Gastroesophageal sphincter (tissue), 4 donors: ENCODE measurements around the gene MPRIP. TPM values are rescaled to one million over a fixed set of nuclear protein-coding genes. Genes with fewer than 3 reads are reported as not detected.
"Not testable (repeated sequence)": the region's sequence is repeated elsewhere in the genome, so short reads cannot be mapped to it uniquely, and the experiment has no call there.

Experiments
- ATAC-seq: fragments of 150-250 bp; one replicate; pipeline ENCODE4 v1.9.1; 2016; ENCODE audit warnings: mild to moderate bottlenecking, moderate library complexity
- H3K27ac ChIP-seq, 4 donors: fragments of 200-600 bp; sonication (generic) in 3 of 4; 1 replicate in 3 of 4; 2 replicates in 1 of 4; pipeline ENCODE4 v1.5.1; 2016 to 2019
- H3K27me3 ChIP-seq: fragments of 200-600 bp; sonication (generic); one replicate; pipeline ENCODE4 v1.5.1; 2019
- H3K36me3 ChIP-seq, 2 donors: fragments of 200-600 bp; sonication (generic); one replicate each; pipeline ENCODE4 v1.5.1; 2019; ENCODE audit warnings: control low read depth in 1 of 2
- H3K4me1 ChIP-seq, 3 donors: fragments of 200-600 bp; sonication (generic); 1 replicate in 2 of 3; 2 replicates in 1 of 3; pipeline ENCODE4 v1.5.1; 2016 to 2019; ENCODE audit warnings: control low read depth in 2 of 3
- H3K4me3 ChIP-seq, 2 donors: fragments of 200-600 bp; sonication (generic); one replicate each; pipeline ENCODE4 v1.5.1; 2019; ENCODE audit warnings: mild to moderate bottlenecking in 1 of 2, moderate library complexity in 1 of 2
- H3K9me3 ChIP-seq, 3 donors: fragments of 200-600 bp; sonication (generic); one replicate each; pipeline ENCODE4 v1.5.1; 2017 to 2019; ENCODE audit warnings: control low read depth in 2 of 3
- EP300 ChIP-seq: sonication (generic); formaldehyde crosslinking; IDR thresholded peaks from one replicate; pipeline ENCODE4 v1.6.1; 2017; ENCODE audit warnings: antibody characterized with exemption, mild to moderate bottlenecking
- POLR2A ChIP-seq, 2 donors: fragments of 450-650 bp; IDR thresholded peaks; one replicate each; pipeline ENCODE4 v1.6.1; 2017; ENCODE audit warnings: antibody characterized with exemption in 2 of 2, mild to moderate bottlenecking in 2 of 2, moderate library complexity in 1 of 2
- POLR2AphosphoS5 ChIP-seq: sonication (generic); formaldehyde crosslinking; IDR thresholded peaks from one replicate; pipeline ENCODE4 v1.6.1; 2017; ENCODE audit warnings: antibody characterized with exemption
- WGBS, 2 donors: methylation state at CpG; one replicate each; pipeline ENCODE4 v1.1.5; 2018; ENCODE audit warnings: low coverage in 1 of 2; 5-methylcytosine and 5-hydroxymethylcytosine counted together
- total RNA-seq, 4 donors: library from RNA; depleted of rRNA; stranded (reverse); fragments of >200 nt; gene quantifications; one replicate each; pipeline ENCODE4 v1.1.0, GENCODE V29; 2016
- TF ChIP-seq, protein P1 (sequence below), 4 experiments: fragments of 200-600 bp in 2 of 4; fragments of 450-650 bp in 2 of 4; sonication (generic) in 1 of 4; IDR thresholded peaks; one replicate each; pipeline ENCODE4 v1.5.1; 2017 to 2019; ENCODE audit warnings: antibody characterized with exemption in 4 of 4, mild to moderate bottlenecking in 2 of 4, moderate library complexity in 2 of 4

MPRIP gene, protein sequence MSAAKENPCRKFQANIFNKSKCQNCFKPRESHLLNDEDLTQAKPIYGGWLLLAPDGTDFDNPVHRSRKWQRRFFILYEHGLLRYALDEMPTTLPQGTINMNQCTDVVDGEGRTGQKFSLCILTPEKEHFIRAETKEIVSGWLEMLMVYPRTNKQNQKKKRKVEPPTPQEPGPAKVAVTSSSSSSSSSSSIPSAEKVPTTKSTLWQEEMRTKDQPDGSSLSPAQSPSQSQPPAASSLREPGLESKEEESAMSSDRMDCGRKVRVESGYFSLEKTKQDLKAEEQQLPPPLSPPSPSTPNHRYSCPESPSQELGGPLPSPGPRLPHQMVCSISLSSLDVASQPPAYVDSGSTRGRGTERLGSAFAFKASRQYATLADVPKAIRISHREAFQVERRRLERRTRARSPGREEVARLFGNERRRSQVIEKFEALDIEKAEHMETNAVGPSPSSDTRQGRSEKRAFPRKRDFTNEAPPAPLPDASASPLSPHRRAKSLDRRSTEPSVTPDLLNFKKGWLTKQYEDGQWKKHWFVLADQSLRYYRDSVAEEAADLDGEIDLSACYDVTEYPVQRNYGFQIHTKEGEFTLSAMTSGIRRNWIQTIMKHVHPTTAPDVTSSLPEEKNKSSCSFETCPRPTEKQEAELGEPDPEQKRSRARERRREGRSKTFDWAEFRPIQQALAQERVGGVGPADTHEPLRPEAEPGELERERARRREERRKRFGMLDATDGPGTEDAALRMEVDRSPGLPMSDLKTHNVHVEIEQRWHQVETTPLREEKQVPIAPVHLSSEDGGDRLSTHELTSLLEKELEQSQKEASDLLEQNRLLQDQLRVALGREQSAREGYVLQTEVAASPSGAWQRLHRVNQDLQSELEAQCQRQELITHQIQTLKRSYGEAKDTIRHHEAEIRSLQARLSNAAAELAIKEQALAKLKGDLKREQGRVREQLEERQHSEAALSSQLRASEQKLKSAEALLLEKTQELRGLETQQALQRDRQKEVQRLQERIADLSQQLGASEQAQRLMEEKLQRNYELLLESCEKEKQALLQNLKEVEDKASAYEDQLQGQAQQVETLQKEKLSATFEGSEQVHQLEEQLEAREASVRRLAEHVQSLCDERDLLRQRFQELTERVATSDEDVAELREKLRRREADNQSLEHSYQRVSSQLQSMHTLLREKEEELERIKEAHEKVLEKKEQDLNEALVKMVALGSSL (N-terminal part only)
- total RNA-seq: 100 to 1,000 TPM; 113 to 233 (median 155) TPM

DNA sequence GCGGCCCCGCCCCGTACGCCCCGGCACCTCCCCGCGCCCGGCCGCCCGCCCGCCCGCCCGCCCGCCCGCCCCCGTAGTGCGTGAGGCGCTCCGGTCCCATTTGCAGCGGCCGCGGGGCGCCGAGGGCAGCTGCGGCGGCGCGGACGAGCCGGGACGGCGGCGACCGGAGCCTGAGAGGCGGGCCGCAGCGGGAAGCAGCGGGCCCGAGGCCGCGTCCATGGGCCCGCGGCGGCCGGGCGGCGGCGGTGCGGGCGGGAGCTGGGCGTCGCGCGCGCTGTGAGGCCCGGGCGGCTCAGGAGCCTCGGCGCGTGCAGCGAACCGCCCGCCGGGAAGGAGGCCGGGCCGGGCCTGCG is at the start of gene MPRIP:
Gene MPRIP, plus strand, starts transcription at position 74 of the 353 bp plus-strand sequence. CDS start 392 bp downstream, outside the sequence.
- peak; percentile 29 for ATAC-seq
- no peaks in the 10 kb centered on the region for H3K27me3 ChIP-seq
- TF ChIP-seq EP300 (no peak), POLR2A (IDR thresholded peaks at IDR 0.05) (peak in 1 of 2 donors; percentile 52), POLR2AphosphoS5 (no peak)
- TF ChIP-seq, protein P1, sequence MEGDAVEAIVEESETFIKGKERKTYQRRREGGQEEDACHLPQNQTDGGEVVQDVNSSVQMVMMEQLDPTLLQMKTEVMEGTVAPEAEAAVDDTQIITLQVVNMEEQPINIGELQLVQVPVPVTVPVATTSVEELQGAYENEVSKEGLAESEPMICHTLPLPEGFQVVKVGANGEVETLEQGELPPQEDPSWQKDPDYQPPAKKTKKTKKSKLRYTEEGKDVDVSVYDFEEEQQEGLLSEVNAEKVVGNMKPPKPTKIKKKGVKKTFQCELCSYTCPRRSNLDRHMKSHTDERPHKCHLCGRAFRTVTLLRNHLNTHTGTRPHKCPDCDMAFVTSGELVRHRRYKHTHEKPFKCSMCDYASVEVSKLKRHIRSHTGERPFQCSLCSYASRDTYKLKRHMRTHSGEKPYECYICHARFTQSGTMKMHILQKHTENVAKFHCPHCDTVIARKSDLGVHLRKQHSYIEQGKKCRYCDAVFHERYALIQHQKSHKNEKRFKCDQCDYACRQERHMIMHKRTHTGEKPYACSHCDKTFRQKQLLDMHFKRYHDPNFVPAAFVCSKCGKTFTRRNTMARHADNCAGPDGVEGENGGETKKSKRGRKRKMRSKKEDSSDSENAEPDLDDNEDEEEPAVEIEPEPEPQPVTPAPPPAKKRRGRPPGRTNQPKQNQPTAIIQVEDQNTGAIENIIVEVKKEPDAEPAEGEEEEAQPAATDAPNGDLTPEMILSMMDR (IDR thresholded peaks at IDR 0.05): no peak
- no peaks in the 10 kb centered on the region for H3K9me3 ChIP-seq
- peak within 1 kb of the TSS; percentile 50 to 87 (median 84) for H3K27ac ChIP-seq
- no peaks in the 10 kb centered on the region for H3K36me3 ChIP-seq
- WGBS, 2 donors: no CpG with 5 or more reads among the region's 67 CpGs
- peak within 1 kb of the TSS; percentile 73 to 91 for H3K4me3 ChIP-seq
- peaks cover 0 to 53% (median 35%) of the 10 kb centered on the region in 3 donors for H3K4me1 ChIP-seq

DNA sequence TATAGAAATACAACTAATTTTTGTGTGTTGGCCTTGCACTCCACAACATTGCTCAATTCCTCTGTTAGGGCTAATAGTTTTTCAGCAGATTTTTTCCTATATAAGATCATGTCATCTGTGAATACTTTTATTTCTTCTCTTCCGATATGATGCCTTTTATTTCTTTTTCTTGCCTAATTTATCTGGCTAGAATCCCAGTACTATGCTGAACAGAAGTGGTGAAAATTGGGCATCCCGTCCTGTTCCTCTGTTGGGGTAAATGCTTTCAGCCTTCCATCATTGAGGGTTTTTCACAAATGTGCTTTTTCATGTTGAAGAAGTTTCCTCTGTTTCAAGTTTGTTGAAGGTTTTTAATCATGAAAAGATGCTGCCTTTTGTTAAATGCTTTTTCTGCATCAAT is 47.6 kb upstream of the MPRIP start:
- Histone ChIP-seq H3K27ac (no peak overlapping the region), H3K27me3 (peaks cover 7% of the 10 kb centered on the region), H3K36me3 (no peaks in the 10 kb centered on the region), H3K4me3 (no peak overlapping the region), H3K9me3 (no peaks in the 10 kb centered on the region), H3K4me1 (peaks cover 0 to 5% (median 0%) of the 10 kb centered on the region in 3 donors)
- TF ChIP-seq, protein P1 (IDR thresholded peaks at IDR 0.05): no peak
- TF ChIP-seq POLR2AphosphoS5 (no peak), EP300 (no peak), POLR2A (IDR thresholded peaks at IDR 0.05) (no peak)
- WGBS, 2 donors: 67 to 83% methylated on average over 2 of the region's 2 CpGs
- no peak for ATAC-seq

DNA sequence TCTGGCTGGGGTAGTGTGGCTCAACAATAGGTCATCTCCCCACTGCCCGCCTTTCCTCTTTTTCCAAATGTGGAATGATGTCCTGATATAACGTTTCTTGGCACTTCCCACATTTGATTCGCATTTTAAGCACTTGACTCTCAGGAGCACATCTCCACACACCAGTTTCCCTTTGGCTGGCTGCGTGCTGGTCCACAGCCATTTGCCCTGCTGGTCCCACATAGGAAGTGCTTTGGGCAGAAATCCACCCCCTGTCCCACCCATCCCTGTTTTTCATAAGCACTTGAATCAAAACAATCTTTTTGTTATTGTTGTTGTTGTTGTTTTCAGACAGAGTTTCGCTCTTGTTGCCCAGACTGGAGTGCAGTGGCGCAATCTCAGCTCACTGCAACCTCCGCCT is 46.3 kb upstream of the MPRIP start:
- Histone ChIP-seq H3K9me3 (no peaks in the 10 kb centered on the region), H3K27ac (no peak overlapping the region), H3K4me1 (peaks cover 0 to 5% (median 0%) of the 10 kb centered on the region in 3 donors), H3K27me3 (peaks cover 7% of the 10 kb centered on the region), H3K4me3 (no peak overlapping the region), H3K36me3 (no peaks in the 10 kb centered on the region)
- ATAC-seq: no peak
- WGBS, 2 donors: 83 to 85% methylated on average over 1 to 5 of the region's 7 CpGs
- no peak for TF ChIP-seq POLR2A (IDR thresholded peaks at IDR 0.05)
- no peak for TF ChIP-seq EP300
- TF ChIP-seq, protein P1 (IDR thresholded peaks at IDR 0.05): no peak
- no peak for TF ChIP-seq POLR2AphosphoS5

DNA sequence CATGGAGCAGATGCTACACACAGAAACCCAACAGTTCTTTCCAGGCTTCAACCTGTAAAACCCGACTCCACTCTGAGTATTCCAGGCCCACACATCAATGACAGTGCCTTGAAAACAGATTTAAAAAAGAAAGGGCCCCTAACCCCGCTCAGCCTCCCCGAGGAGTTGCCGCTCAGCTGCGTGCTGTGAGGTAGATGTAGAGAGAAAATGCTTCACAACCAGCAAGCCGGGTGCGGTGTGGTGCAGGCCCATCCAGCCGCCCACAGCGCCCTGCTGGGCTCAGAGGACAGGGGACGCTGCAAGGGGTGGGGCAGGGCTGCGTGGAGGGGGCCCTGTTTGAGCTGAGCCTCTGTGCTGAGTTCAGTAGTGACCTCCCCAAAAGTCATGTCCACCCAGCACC is 45.5 kb upstream of the MPRIP start:
- H3K4me1 ChIP-seq, H3K27ac ChIP-seq, H3K27me3 ChIP-seq, H3K36me3 ChIP-seq, ATAC-seq, H3K4me3 ChIP-seq, H3K9me3 ChIP-seq: not testable (repeated sequence)
- WGBS, 2 donors: 0 to 85% methylated on average over 1 to 4 of the region's 11 CpGs
